Endothelial cell of umbilical vein (primary cell): Measurements from ENCODE around the gene PLA2G4B. TPM values are rescaled to one million over a fixed set of nuclear protein-coding genes. Genes with fewer than 3 reads are reported as not detected.

Source experiments
- BruUV-seq: library from RNA; stranded (reverse); fragments of 400-500 nt; replicated peaks from 2 replicates; lab custom pipeline; 2021; lab: Mats Ljungman, UMichigan
- CTCF ChIA-PET: fragments of 300-600, 350-600 bp; sonication (Branson Sonifier 250); formaldehyde crosslinking; loops from one replicate; lab custom pipeline; 2021; ENCODE audit warnings: antibody characterized with exemption, inconsistent platforms; lab: Charles Lee
- POLR2A ChIA-PET: fragments of 300-600, 350-600 bp; sonication (Branson Sonifier 250); formaldehyde crosslinking; loops from one replicate; lab custom pipeline; 2021; ENCODE audit warnings: antibody characterized with exemption, inconsistent platforms; lab: Charles Lee
- DNase-seq: peaks from one replicate; pipeline ENCODE4 v3.0.0-alpha.2; 2011; ENCODE audit warnings: low read depth, low spot score
- FAIRE-seq: peaks from 2 replicates; lab custom pipeline; 2011; peaks lifted over from hg19 to GRCh38; lab: Jason Lieb, UNC
- H2AFZ ChIP-seq: 2 replicates; pipeline ENCODE4 v1.6.0; 2012; ENCODE audit warnings: low read depth, low read length, control low read depth, inconsistent platforms
- H3K27ac ChIP-seq: 2 replicates; pipeline ENCODE4 v1.5.1; 2011; ENCODE audit warnings: low read depth, mild to moderate bottlenecking, control low read depth, low read length, moderate library complexity; ENCODE audit not compliant: insufficient read depth
- H3K27me3 ChIP-seq, 2 experiments: 2 replicates each; pipeline versions ENCODE4 v1.6.0 to v1.6.1; 2011; ENCODE audit warnings: low read length in 2 of 2, mixed read lengths in 1 of 2; ENCODE audit not compliant: control insufficient read depth in 2 of 2, insufficient read depth in 2 of 2
- H3K36me3 ChIP-seq, 2 experiments: 2 replicates in 1 of 2; 3 replicates in 1 of 2; pipeline ENCODE4 v1.5.1; 2011; ENCODE audit warnings: low read length in 2 of 2, mild to moderate bottlenecking in 1 of 2, moderate library complexity in 1 of 2; ENCODE audit not compliant: control insufficient read depth in 2 of 2, insufficient read depth in 2 of 2; ENCODE audit errors: extremely low read depth in 1 of 2
- H3K4me1 ChIP-seq: 3 replicates; pipeline ENCODE4 v1.5.1; 2011; ENCODE audit warnings: mild to moderate bottlenecking, low read length; ENCODE audit not compliant: control insufficient read depth, insufficient read depth; ENCODE audit errors: extremely low read depth
- H3K4me2 ChIP-seq: 2 replicates; pipeline ENCODE4 v1.6.1; 2011; ENCODE audit warnings: low read length, control low read depth, mixed read lengths; ENCODE audit not compliant: insufficient read depth
- H3K4me3 ChIP-seq, 3 experiments: fragments of 200-600 bp in 1 of 3; sonication (generic), shearing (Covaris generic) in 1 of 3; replicated peaks in 1 of 3; 2 replicates each; pipeline ENCODE4 v1.5.1; 2011 to 2016; ENCODE audit warnings: control low read depth in 3 of 3, low read length in 3 of 3, mild to moderate bottlenecking in 2 of 3, inconsistent platforms in 1 of 3, low read depth in 1 of 3, moderate library complexity in 1 of 3; ENCODE audit not compliant: insufficient read depth in 1 of 3
- H3K79me2 ChIP-seq: 2 replicates; pipeline ENCODE4 v1.6.0; 2012; ENCODE audit warnings: low read length, inconsistent platforms; ENCODE audit not compliant: control insufficient read depth, insufficient read depth
- H3K9ac ChIP-seq: replicated peaks from 2 replicates; pipeline ENCODE3; 2011; ENCODE audit warnings: low read length, control low read depth; ENCODE audit not compliant: insufficient read depth; ENCODE audit errors: extremely low read depth
- H3K9me1 ChIP-seq: replicated peaks from 3 replicates; pipeline ENCODE4 v1.6.0; 2011; ENCODE audit warnings: mild to moderate bottlenecking, low read length; ENCODE audit not compliant: control insufficient read depth, insufficient read depth; ENCODE audit errors: extremely low read depth
- H3K9me3 ChIP-seq: replicated peaks from 2 replicates; pipeline ENCODE4 v1.5.1; 2012; ENCODE audit warnings: low read length, inconsistent platforms; ENCODE audit not compliant: control insufficient read depth, insufficient read depth
- H4K20me1 ChIP-seq: replicated peaks from 2 replicates; pipeline ENCODE3; 2011; ENCODE audit warnings: mild to moderate bottlenecking, low read length; ENCODE audit not compliant: control insufficient read depth, insufficient read depth; ENCODE audit errors: extremely low read depth
- CTCF ChIP-seq, 2 donors: IDR thresholded peaks; 1 replicate in 1 of 2; 2 replicates in 1 of 2; pipeline ENCODE4 v1.5.1; 2011; ENCODE audit warnings: low read length in 2 of 2, mild to moderate bottlenecking in 2 of 2, moderate library complexity in 2 of 2, control low read depth in 1 of 2, inconsistent platforms in 1 of 2, low read depth in 1 of 2; ENCODE audit not compliant: insufficient read depth in 1 of 2; ENCODE audit errors: extremely low read depth in 1 of 2
- EZH2 ChIP-seq: IDR thresholded peaks from 2 replicates; pipeline ENCODE4 v1.6.1; 2012; ENCODE audit warnings: borderline replicate concordance, low read depth, mild to moderate bottlenecking, moderate library complexity, low read length, inconsistent platforms; ENCODE audit not compliant: severe bottlenecking
- FOS ChIP-seq: IDR thresholded peaks from 2 replicates; pipeline ENCODE4 v1.6.1; 2011; ENCODE audit warnings: mild to moderate bottlenecking, low read length, moderate library complexity, borderline replicate concordance; ENCODE audit not compliant: insufficient read depth
- GATA2 ChIP-seq: IDR thresholded peaks from 2 replicates; pipeline ENCODE4 v1.7.0; 2011; ENCODE audit warnings: low read depth, mild to moderate bottlenecking, moderate library complexity, mixed read lengths, low read length; ENCODE audit not compliant: insufficient read length, insufficient read depth
- JUN ChIP-seq: IDR thresholded peaks from 2 replicates; pipeline ENCODE4 v1.6.1; 2011; ENCODE audit warnings: borderline replicate concordance, low read depth; ENCODE audit not compliant: insufficient read length, insufficient read depth
- MYC ChIP-seq: IDR thresholded peaks from one replicate; pipeline ENCODE4 v1.6.1; 2011; ENCODE audit warnings: mild to moderate bottlenecking, low read depth, low read length
- POLR2A ChIP-seq: IDR thresholded peaks from 2 replicates; pipeline ENCODE4 v1.6.1; 2012; ENCODE audit warnings: low read depth, mild to moderate bottlenecking, control low read depth, low read length
- POLR2AphosphoS5 ChIP-seq: IDR thresholded peaks from 2 replicates; pipeline ENCODE4 v1.6.1; 2012; ENCODE audit warnings: low read depth, mild to moderate bottlenecking, control low read depth, low read length, moderate library complexity; ENCODE audit not compliant: insufficient read depth
- dilution Hi-C: fragments of 300-500 bp; cut with MboI; formaldehyde crosslinking; loops from one replicate; pipeline ENCODE4 v1.15.0; 2019; ENCODE audit warnings: low sequenced_read_pairs; ENCODE audit not compliant: extremely low pct_ligation_motif_present
- intact Hi-C: fragments of 100-400 bp; cut with micrococcal nuclease; formaldehyde crosslinking; loops from one replicate; pipeline ENCODE4 v1.10.0; 2022
- polyA plus RNA-seq, 4 experiments: library from polyadenylated mRNA; depleted of rRNA in 3 of 4; stranded (reverse) in 3 of 4; unstranded in 1 of 4; fragments of >200 nt; gene quantifications; 2 replicates each; pipeline versions ENCODE4 v1.2.1 to v1.2.3, GENCODE V29; 2011 to 2012; ENCODE audit warnings: missing spikeins in 1 of 4
- total RNA-seq: library from RNA; stranded (reverse); gene quantifications from 2 replicates; pipeline ENCODE4 v1.2.3, GENCODE V29; 2021
- TF ChIP-seq, protein P1 (sequence below): IDR thresholded peaks from 2 replicates; pipeline ENCODE4 v1.6.1; 2011; ENCODE audit not compliant: insufficient read depth, insufficient read length

PLA2G4B gene
- total and polyA plus RNA-seq, 2 donors (not counting 3 experiments of a cell fraction or from before 2014, with no cell fraction given), result 4.0 to 7.9 TPM

DNA sequence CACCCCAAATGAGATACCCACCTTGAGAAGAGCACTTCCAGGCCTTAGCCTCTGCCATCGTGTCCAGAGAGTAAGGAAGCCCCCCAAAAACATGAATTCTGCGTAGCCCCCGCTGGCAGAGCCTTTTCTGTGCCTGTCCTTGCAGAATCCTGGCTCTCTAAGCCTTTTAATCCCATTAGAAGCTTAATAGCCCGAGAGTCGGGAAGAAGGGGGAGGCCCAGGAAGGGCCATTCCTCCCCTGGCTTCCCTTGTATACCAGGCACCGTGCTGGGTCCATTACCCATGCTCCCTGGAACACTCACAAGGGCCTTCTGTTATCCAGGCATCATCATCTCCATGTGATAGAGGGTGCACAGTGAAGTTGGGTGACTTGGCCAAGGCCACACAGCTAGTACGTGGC is 48.1 kb downstream of the PLA2G4B start:
- no peak for TF ChIP-seq GATA2
- no peak for TF ChIP-seq POLR2AphosphoS5
- no peak for TF ChIP-seq EZH2
- no peak for TF ChIP-seq FOS
- no peak for TF ChIP-seq MYC
- TF ChIP-seq JUN, result no peak
- TF ChIP-seq, protein P1, sequence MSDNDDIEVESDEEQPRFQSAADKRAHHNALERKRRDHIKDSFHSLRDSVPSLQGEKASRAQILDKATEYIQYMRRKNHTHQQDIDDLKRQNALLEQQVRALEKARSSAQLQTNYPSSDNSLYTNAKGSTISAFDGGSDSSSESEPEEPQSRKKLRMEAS, result no peak
- TF ChIP-seq CTCF (IDR thresholded peaks at IDR 0.05; ENCODE audit: extremely low read depth in 1 of 2, insufficient read depth in 1 of 2, low read depth in 1 of 2, low read length in 2 of 2), result no peak
- no peak for TF ChIP-seq POLR2A
- dilution Hi-C loops, result no loop called here
- H3K4me1 ChIP-seq, result no peaks in the 10 kb centered on the region

More for the DNA sequence above, 48.1 kb downstream of the PLA2G4B start:
- H3K4me3 ChIP-seq, result no peak overlapping the region
- no peaks in the 10 kb centered on the region for H3K79me2 ChIP-seq
- H3K9ac ChIP-seq, result no peak overlapping the region
- ChIA-PET CTCF (interaction anchor here (1.0 to 2.8 kb wide), 3 partner anchors 18 to 114 kb away, joined by 3 to 9 read pairs (median 4); no protein-coding TSS in a partner anchor), POLR2A (no interaction called here)
- no peaks in the 10 kb centered on the region for H3K9me1 ChIP-seq
- peaks cover 5 to 28% of the 10 kb centered on the region in 2 experiments for H3K36me3 ChIP-seq
- H3K9me3 ChIP-seq, result no peaks in the 10 kb centered on the region
- no peak overlapping the region for H2AFZ ChIP-seq
- DNase-seq, result no peak
- H3K27me3 ChIP-seq, result no peaks in the 10 kb centered on the region
- no peak overlapping the region for H3K4me2 ChIP-seq
- H4K20me1 ChIP-seq, result no peaks in the 10 kb centered on the region
- FAIRE-seq, result no peak
- no TSS peak for BruUV-seq
- H3K27ac ChIP-seq, result no peak overlapping the region
- intact Hi-C loops, result no loop called here
